IMR-90 (cell line): Measurements from ENCODE around the gene TMC7.

Experiments used
- BHLHE40 ChIP-seq: fragments of 150-350 bp; IDR thresholded peaks from 2 replicates; pipeline ENCODE4 v1.6.1; 2016; ENCODE audit warnings: mild to moderate bottlenecking, low read depth, low read length
- CEBPB ChIP-seq: IDR thresholded peaks from 2 replicates; pipeline ENCODE4 v1.6.1; 2012; ENCODE audit warnings: low read depth, low read length, improper control_type of control experiment
- CHD1 ChIP-seq: IDR thresholded peaks from 2 replicates; pipeline ENCODE4 v1.6.1; 2012; ENCODE audit warnings: low read depth, low read length, improper control_type of control experiment
- CTCF ChIP-seq: conservative IDR thresholded peaks from 2 replicates; pipeline ENCODE4 v1.5.1; 2012; ENCODE audit warnings: mild to moderate bottlenecking, low read depth, low read length, improper control_type of control experiment
- FOS ChIP-seq: fragments of 150-350 bp; IDR thresholded peaks from 2 replicates; pipeline ENCODE4 v1.6.1; 2016; ENCODE audit warnings: low read depth, low read length
- MAZ ChIP-seq: IDR thresholded peaks from 2 replicates; pipeline ENCODE4 v1.6.1; 2012; ENCODE audit warnings: low read depth, mild to moderate bottlenecking, low read length, improper control_type of control experiment, moderate library complexity, borderline replicate concordance
- MXI1 ChIP-seq: IDR thresholded peaks from 2 replicates; pipeline ENCODE4 v1.6.1; 2012; ENCODE audit warnings: low read depth, mild to moderate bottlenecking, low read length, moderate library complexity, borderline replicate concordance
- POLR2A ChIP-seq: IDR thresholded peaks from 2 replicates; pipeline ENCODE4 v1.6.1; 2012; ENCODE audit warnings: mild to moderate bottlenecking, low read depth, low read length
- RAD21 ChIP-seq: IDR thresholded peaks from 2 replicates; pipeline ENCODE4 v1.6.1; 2012; ENCODE audit warnings: low read length, improper control_type of control experiment
- RCOR1 ChIP-seq: IDR thresholded peaks from 2 replicates; pipeline ENCODE4 v1.6.1; 2012; ENCODE audit warnings: mild to moderate bottlenecking, low read length, improper control_type of control experiment; ENCODE audit not compliant: insufficient replicate concordance
- RFX5 ChIP-seq: IDR thresholded peaks from 2 replicates; pipeline ENCODE4 v1.8.0; 2012; ENCODE audit warnings: low read depth, mild to moderate bottlenecking, low read length, moderate library complexity
- SMC3 ChIP-seq: fragments of 150-350 bp; IDR thresholded peaks from 2 replicates; pipeline ENCODE4 v1.6.1; 2016; ENCODE audit warnings: low read depth, mild to moderate bottlenecking, antibody characterized with exemption, low read length, moderate library complexity
- TF ChIP-seq, protein P1 (sequence below): fragments of 150-350 bp; IDR thresholded peaks from 2 replicates; pipeline ENCODE4 v1.6.1; 2016; ENCODE audit warnings: low read depth, mild to moderate bottlenecking, low read length, moderate library complexity, borderline replicate concordance
- TF ChIP-seq, protein P2 (sequence below): fragments of 150-350 bp; IDR thresholded peaks from 2 replicates; pipeline ENCODE4 v1.6.1; 2017; ENCODE audit warnings: mild to moderate bottlenecking, antibody characterized with exemption, low read length, low read depth

- TF ChIP-seq CTCF: no peak
- TF ChIP-seq SMC3: no peak
- no peak for TF ChIP-seq POLR2A
- TF ChIP-seq, protein P1, sequence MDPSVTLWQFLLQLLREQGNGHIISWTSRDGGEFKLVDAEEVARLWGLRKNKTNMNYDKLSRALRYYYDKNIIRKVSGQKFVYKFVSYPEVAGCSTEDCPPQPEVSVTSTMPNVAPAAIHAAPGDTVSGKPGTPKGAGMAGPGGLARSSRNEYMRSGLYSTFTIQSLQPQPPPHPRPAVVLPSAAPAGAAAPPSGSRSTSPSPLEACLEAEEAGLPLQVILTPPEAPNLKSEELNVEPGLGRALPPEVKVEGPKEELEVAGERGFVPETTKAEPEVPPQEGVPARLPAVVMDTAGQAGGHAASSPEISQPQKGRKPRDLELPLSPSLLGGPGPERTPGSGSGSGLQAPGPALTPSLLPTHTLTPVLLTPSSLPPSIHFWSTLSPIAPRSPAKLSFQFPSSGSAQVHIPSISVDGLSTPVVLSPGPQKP: no peak
- TF ChIP-seq RCOR1: no peak
- no peak for TF ChIP-seq RAD21
- TF ChIP-seq CEBPB: no peak
- TF ChIP-seq FOS: no peak
- TF ChIP-seq MXI1: no peak
- TF ChIP-seq MAZ: no peak
- TF ChIP-seq CHD1: no peak
- TF ChIP-seq, protein P2, sequence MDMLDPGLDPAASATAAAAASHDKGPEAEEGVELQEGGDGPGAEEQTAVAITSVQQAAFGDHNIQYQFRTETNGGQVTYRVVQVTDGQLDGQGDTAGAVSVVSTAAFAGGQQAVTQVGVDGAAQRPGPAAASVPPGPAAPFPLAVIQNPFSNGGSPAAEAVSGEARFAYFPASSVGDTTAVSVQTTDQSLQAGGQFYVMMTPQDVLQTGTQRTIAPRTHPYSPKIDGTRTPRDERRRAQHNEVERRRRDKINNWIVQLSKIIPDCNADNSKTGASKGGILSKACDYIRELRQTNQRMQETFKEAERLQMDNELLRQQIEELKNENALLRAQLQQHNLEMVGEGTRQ: no peak
- TF ChIP-seq BHLHE40: no peak
- no peak for TF ChIP-seq RFX5
Observed at GRCh38 chr16:19017179-19017578, 33.4 kb downstream of the TMC7 start.
